Measurements from ENCODE around the gene DNAH10. TPM values are rescaled to one million over a fixed set of nuclear protein-coding genes. Genes with fewer than 3 reads are reported as not detected.
"Not testable (repeated sequence)": the region's sequence is repeated elsewhere in the genome, so short reads cannot be mapped to it uniquely, and the experiment has no call there.

Gene DNAH10
- total RNA-seq, 2 experiments from 2014 or later, result 0.05 TPM

GRCh38 chr12:123771261-123771660, 9.2 kb downstream of the DNAH10 start:
- peaks cover 12% of the 10 kb centered on the region for H3K9me3 Mint-ChIP-seq
- H3K4me3 Mint-ChIP-seq, result no peak overlapping the region
- H3K4me1 Mint-ChIP-seq (ENCODE audit: low read depth), result peaks cover 3% of the 10 kb centered on the region
- H3K36me3 Mint-ChIP-seq (ENCODE audit: low read depth), result no peaks in the 10 kb centered on the region
- peaks cover 3% of the 10 kb centered on the region for H3K27me3 Mint-ChIP-seq (ENCODE audit: low read depth)
- intact Hi-C loops (cut with micrococcal nuclease), result no loop called here
- CTCF ChIA-PET, result no interaction called here
- DNase-seq, result no peak
- no peak overlapping the region for H3K27ac Mint-ChIP-seq

- CTCF ChIA-PET, result no interaction called here
- Mint-ChIP-seq H3K9me3 (peaks cover 12% of the 10 kb centered on the region), H3K27ac (no peak overlapping the region), H3K4me3 (no peak overlapping the region), H3K4me1 (ENCODE audit: low read depth) (peaks cover 3% of the 10 kb centered on the region), H3K27me3 (ENCODE audit: low read depth) (peaks cover 3% of the 10 kb centered on the region), H3K36me3 (ENCODE audit: low read depth) (no peaks in the 10 kb centered on the region)
- intact Hi-C loops (cut with micrococcal nuclease), result no loop called here
- DNase-seq, result no peak
These were observed 10.0 kb downstream of the DNAH10 start for GRCh38 chr12:123772074-123772473.

DNA sequence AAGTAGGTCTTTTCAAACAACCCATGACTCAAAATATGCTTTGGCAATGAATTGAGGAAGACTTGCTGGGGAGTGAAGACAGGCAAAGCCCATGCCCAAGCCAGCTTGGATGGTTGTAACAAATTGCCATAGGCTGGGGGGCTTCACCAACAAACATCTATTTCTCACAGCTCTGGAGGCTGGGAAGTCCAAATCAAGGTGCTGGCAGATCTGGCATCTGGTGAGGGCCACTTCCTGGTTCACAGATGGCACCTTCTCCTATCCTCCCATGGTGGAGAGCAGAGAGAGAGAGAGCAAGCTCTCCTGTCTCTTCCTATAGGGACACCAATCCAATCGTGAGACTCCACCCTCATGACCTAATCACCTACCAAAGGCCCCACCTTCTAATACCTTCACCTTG, 11.3 kb downstream of the DNAH10 start:
- no peak overlapping the region for H3K27ac Mint-ChIP-seq
- intact Hi-C loops (cut with micrococcal nuclease), result no loop called here

GRCh38 chr12:123779551-123779950, 17.4 kb downstream of the DNAH10 start:
- H3K36me3 Mint-ChIP-seq (ENCODE audit: low read depth), result no peaks in the 10 kb centered on the region
- no peaks in the 10 kb centered on the region for H3K4me1 Mint-ChIP-seq (ENCODE audit: low read depth)
- H3K27me3 Mint-ChIP-seq (ENCODE audit: low read depth), result peaks cover 2% of the 10 kb centered on the region
- CTCF ChIA-PET, result no interaction called here
- no peak overlapping the region for H3K4me3 Mint-ChIP-seq
- intact Hi-C loops (cut with micrococcal nuclease), result no loop called here
- H3K9me3 Mint-ChIP-seq, result peaks cover 10% of the 10 kb centered on the region
- DNase-seq, result no peak
- H3K27ac Mint-ChIP-seq, result no peak overlapping the region

More for the DNA sequence above, 11.3 kb downstream of the DNAH10 start:
- Mint-ChIP-seq H3K9me3 (peaks cover 12% of the 10 kb centered on the region), H3K36me3 (ENCODE audit: low read depth) (no peaks in the 10 kb centered on the region), H3K27me3 (ENCODE audit: low read depth) (peaks cover 2% of the 10 kb centered on the region), H3K4me1 (ENCODE audit: low read depth) (no peaks in the 10 kb centered on the region), H3K4me3 (no peak overlapping the region)
- DNase-seq, result no peak
- CTCF ChIA-PET, result no interaction called here

- CTCF ChIA-PET, result no interaction called here
- intact Hi-C loops (cut with micrococcal nuclease), result no loop called here
- Mint-ChIP-seq H3K27ac (no peak overlapping the region), H3K36me3 (ENCODE audit: low read depth) (no peaks in the 10 kb centered on the region), H3K4me1 (ENCODE audit: low read depth) (no peaks in the 10 kb centered on the region), H3K9me3 (peaks cover 5% of the 10 kb centered on the region), H3K27me3 (ENCODE audit: low read depth) (peaks cover 2% of the 10 kb centered on the region), H3K4me3 (no peak overlapping the region)
- DNase-seq, result no peak
These were observed 21.1 kb downstream of the DNAH10 start for GRCh38 chr12:123782997-123783792.

DNA sequence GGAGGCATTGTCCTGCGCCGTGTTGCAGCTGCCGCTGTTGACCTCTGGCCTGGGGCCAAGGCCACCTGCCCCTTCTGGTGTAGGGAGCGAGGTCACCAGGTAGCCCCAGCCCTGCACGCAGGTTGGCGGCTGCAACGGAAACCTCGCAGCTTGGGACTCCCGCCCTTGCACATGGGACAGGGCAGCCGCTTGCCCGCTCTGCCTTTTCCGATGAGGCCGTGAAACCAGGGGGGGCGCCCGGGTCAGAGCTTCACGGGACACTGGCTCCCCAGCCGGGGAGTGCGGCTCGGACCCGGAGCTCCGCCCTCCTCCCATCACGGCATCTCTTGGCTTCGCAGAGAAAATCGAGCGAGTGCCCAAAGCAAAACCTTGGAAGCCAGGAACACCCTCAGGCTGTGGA, 25.4 kb downstream of the DNAH10 start:
- no peaks in the 10 kb centered on the region for H3K27me3 Mint-ChIP-seq (ENCODE audit: low read depth)
- intact Hi-C loops (cut with micrococcal nuclease), result no loop called here
- no peak overlapping the region for H3K4me3 Mint-ChIP-seq
- no peaks in the 10 kb centered on the region for H3K36me3 Mint-ChIP-seq (ENCODE audit: low read depth)
- CTCF ChIA-PET, result no interaction called here
- H3K9me3 Mint-ChIP-seq, result peaks cover 6% of the 10 kb centered on the region
- no peaks in the 10 kb centered on the region for H3K4me1 Mint-ChIP-seq (ENCODE audit: low read depth)
- no peak for DNase-seq
- H3K27ac Mint-ChIP-seq, result no peak overlapping the region

DNA sequence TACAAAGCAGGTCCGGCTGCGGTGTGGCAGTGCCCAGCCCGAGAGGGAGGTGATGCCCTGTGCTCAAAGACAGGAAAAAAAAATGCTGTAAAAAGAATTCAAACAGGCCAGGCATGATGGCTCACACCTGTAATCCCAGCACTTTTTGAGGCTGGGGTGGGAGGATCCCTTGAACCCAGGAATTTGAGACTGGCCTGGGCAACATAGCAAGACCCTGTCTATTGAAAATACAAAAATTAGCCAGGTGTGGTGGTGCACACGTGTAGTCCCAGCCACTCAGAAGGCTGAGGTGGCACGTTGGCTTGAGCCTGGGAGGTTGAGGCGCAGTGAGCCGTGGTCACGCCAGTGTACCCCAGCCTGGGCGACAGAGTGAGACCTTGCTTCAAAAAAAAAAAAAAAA, 26.4 kb downstream of the DNAH10 start:
- intact Hi-C loops (cut with micrococcal nuclease), result no loop called here
- no peak for DNase-seq
- Mint-ChIP-seq H3K27ac (no peak overlapping the region), H3K36me3 (ENCODE audit: low read depth) (no peaks in the 10 kb centered on the region), H3K27me3 (ENCODE audit: low read depth) (no peaks in the 10 kb centered on the region), H3K4me3 (no peak overlapping the region), H3K9me3 (peaks cover 7% of the 10 kb centered on the region), H3K4me1 (ENCODE audit: low read depth) (no peaks in the 10 kb centered on the region)
- CTCF ChIA-PET, result no interaction called here

DNA sequence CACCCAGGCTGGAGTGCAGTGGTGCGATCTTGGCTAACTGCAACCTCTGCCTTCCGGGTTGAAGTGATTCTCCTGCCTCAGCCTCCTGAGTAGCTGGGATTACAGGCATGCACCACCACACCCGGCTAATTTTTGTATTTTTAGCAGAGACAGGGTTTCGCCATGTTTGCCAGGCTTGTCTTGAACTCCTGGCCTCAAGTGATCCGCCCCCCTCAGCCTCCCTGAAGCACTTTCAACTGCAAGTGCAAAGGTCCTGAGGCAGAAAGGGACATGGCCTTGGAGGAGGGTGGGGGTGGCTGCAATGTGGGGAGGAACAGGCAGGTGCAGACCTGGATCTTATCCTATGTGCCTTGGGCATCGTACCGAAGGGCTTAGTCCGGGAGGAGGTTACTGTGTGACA, 27.3 kb downstream of the DNAH10 start:
- CTCF ChIA-PET, result interaction anchor here (0.6 kb wide), 1 partner anchor 681 kb away, joined by 4 read pairs; no protein-coding TSS in a partner anchor
- not testable (repeated sequence) for H3K4me3 Mint-ChIP-seq

DNA sequence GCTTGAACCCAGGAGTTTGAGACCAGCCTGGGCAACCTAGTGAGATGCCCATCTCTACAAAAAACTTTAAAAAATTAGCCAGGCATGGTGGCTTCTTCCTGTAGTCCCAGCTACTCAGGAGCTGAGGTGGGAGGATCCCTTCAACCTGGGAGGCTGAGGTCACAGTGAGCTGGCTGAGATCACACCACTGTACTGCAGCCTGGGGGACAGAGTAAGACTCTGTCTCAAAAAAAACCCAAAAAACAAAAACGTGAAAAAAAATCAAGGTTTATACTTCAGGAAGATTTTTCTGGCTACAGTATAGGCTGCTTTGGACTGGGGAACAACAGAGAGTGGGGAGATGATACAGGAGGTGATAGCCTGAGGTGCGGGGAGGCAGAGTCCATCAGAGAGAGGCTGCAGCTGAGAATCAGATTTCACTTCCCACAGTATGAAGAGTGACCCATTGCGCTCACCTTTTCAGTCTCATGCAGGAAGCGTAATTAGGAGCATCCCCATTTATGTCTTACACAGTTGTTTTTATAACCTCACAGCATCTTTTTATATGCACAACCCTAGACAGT, 28.9 kb downstream of the DNAH10 start:
- Mint-ChIP-seq H3K27ac (no peak overlapping the region), H3K9me3 (peaks cover 7% of the 10 kb centered on the region), H3K4me3 (no peak overlapping the region), H3K27me3 (ENCODE audit: low read depth) (no peaks in the 10 kb centered on the region), H3K4me1 (ENCODE audit: low read depth) (no peaks in the 10 kb centered on the region), H3K36me3 (ENCODE audit: low read depth) (no peaks in the 10 kb centered on the region)
- CTCF ChIA-PET, result interaction anchor here (0.6 to 1.4 kb wide), 2 partner anchors 9 to 698 kb away, joined by 4 to 5 read pairs; no protein-coding TSS in a partner anchor
- intact Hi-C loops (cut with micrococcal nuclease), result no loop called here
- DNase-seq, result no peak

More for the DNA sequence above, 27.3 kb downstream of the DNAH10 start:
- H3K9me3 Mint-ChIP-seq; H3K27ac Mint-ChIP-seq; H3K4me1 Mint-ChIP-seq (ENCODE audit: low read depth); intact Hi-C loops (cut with micrococcal nuclease); H3K36me3 Mint-ChIP-seq (ENCODE audit: low read depth); DNase-seq; H3K27me3 Mint-ChIP-seq (ENCODE audit: low read depth): not testable (repeated sequence)

DNA sequence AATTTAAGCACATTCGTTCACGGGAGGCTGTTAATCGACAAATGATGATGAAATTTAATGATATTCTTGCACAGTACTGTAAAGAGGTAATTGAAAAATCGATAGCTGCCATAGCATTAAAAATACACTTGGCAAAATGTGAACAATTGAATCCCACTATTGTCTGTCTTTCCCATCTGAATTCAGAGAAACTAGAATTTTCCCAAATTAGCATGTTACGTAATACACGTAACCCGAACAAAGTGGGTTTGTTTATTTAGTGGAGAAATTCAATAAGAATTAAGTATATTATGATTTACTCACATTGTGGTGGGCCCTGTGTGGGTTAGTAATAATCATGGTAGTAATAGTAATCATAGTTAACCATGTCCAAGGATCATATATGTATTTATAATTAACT, 31.9 kb downstream of the DNAH10 start:
- no peak for DNase-seq
- CTCF ChIA-PET, result no interaction called here
- Mint-ChIP-seq H3K4me3 (no peak overlapping the region), H3K36me3 (ENCODE audit: low read depth) (no peaks in the 10 kb centered on the region), H3K27me3 (ENCODE audit: low read depth) (no peaks in the 10 kb centered on the region), H3K27ac (no peak overlapping the region), H3K4me1 (ENCODE audit: low read depth) (no peaks in the 10 kb centered on the region), H3K9me3 (peaks cover 7% of the 10 kb centered on the region)
- intact Hi-C loops (cut with micrococcal nuclease), result no loop called here

DNA sequence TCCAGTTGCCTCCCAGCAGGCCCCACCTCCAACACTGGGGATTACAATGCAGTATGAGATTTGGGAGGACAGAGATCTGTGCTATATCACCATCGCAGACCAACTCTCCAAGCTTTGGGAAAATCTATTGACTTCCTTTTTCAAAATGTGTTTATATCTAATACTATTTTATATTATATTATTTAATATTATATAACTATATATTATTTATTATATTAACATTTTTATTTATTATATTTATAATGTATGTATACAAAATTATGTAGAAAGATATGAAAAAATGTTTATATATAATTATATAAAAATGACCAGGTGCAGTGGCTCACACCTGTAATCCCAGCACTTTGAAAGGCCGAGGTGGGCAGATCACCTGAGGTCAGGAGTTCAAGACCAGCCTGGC, 36.4 kb downstream of the DNAH10 start:
- Mint-ChIP-seq H3K9me3 (no peaks in the 10 kb centered on the region), H3K4me3 (no peak overlapping the region), H3K27ac (no peak overlapping the region), H3K4me1 (ENCODE audit: low read depth) (no peaks in the 10 kb centered on the region), H3K27me3 (ENCODE audit: low read depth) (no peaks in the 10 kb centered on the region), H3K36me3 (ENCODE audit: low read depth) (no peaks in the 10 kb centered on the region)
- DNase-seq, result no peak
- intact Hi-C loops (cut with micrococcal nuclease), result no loop called here
- CTCF ChIA-PET, result no interaction called here

GRCh38 chr12:123799227-123799626, 37.1 kb downstream of the DNAH10 start:
- Mint-ChIP-seq H3K9me3 (no peaks in the 10 kb centered on the region), H3K27me3 (ENCODE audit: low read depth) (no peaks in the 10 kb centered on the region), H3K36me3 (ENCODE audit: low read depth) (no peaks in the 10 kb centered on the region), H3K4me1 (ENCODE audit: low read depth) (no peaks in the 10 kb centered on the region), H3K4me3 (no peak overlapping the region), H3K27ac (no peak overlapping the region)
- intact Hi-C loops (cut with micrococcal nuclease), result no loop called here
- DNase-seq, result no peak
- CTCF ChIA-PET, result no interaction called here

DNA sequence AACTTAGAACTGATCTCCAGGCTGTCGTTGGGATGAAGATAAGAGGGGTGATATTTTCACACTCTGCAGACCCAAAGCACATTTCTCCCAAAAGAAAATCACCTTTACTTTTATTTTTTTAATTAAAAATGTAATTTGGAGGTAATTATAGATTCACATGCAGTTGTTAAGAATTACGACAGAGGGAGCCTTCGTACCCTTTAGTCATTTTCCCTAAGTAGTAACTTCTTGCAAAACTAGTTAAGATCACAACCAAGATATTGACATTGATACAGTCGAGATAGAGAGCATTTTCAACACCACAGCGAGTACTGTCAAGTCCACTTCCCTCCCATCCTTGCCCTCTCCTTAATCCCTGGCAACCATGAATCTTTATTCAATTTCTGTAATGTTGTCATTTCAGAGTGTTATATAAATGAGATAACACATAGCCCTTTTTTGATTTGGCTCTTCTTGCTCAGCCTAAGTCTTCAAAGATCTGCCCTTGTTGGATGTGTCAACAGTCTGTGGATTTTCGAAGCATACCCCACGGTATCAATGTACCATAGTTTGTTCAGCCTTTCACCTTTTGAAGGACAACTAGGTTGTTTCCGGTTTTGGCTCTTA, 39.6 kb downstream of the DNAH10 start:
- Mint-ChIP-seq H3K9me3 (no peaks in the 10 kb centered on the region), H3K27ac (no peak overlapping the region), H3K4me3 (no peak overlapping the region), H3K4me1 (ENCODE audit: low read depth) (no peaks in the 10 kb centered on the region), H3K36me3 (ENCODE audit: low read depth) (no peaks in the 10 kb centered on the region), H3K27me3 (ENCODE audit: low read depth) (no peaks in the 10 kb centered on the region)
- CTCF ChIA-PET, result interaction anchor here (1.0 kb wide), 2 partner anchors 9 to 71 kb away, joined by 3 read pairs; no protein-coding TSS in a partner anchor
- intact Hi-C loops (cut with micrococcal nuclease), result loop anchor here (2.0 kb wide), 1 partner anchor 41 kb away; no protein-coding TSS in a partner anchor
- no peak for DNase-seq

All from activated naive CD4-positive, alpha-beta T cell treated with anti-CD3 and anti-CD28 coated beads for 36 hours (primary cell).